Measurements from ENCODE around the gene RAMP3.

DNA sequence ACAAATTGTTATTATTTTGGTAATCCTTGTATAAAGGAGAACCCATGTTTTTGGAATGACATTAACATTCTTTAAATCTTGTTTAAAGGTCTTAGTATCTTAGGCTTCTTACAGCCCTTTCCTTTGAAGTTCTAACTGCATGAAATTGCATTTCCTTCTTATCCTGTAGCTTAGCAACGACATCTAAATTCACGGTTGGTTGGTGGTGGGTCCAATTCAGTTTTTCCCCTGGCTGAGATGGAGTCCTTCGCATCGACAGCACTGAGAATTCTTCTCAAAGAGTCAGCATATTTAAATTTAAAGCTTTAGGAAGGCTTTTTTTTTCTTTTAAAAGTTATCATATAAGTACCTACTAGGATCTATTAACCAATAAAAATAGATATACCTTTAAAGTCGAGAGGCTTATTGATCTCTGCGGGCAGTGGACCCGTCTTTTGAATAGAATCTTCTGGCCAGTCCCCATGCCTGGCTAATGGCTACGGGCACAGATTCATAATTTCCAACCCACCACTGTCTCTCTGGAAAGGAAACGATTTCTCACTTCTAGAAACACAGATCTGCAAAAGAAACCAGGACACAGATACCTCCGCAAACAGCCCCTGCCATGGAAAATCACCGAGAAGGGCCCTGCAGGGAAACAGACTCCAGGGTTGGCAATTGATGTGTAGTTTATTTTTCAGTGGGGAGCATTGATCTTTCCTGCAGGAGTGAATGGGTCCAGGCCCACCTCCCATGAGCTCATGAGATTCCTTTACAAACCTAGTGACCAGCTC lies 63.4 kb downstream of the RAMP3 start:
- TF ChIP-seq, protein P1, sequence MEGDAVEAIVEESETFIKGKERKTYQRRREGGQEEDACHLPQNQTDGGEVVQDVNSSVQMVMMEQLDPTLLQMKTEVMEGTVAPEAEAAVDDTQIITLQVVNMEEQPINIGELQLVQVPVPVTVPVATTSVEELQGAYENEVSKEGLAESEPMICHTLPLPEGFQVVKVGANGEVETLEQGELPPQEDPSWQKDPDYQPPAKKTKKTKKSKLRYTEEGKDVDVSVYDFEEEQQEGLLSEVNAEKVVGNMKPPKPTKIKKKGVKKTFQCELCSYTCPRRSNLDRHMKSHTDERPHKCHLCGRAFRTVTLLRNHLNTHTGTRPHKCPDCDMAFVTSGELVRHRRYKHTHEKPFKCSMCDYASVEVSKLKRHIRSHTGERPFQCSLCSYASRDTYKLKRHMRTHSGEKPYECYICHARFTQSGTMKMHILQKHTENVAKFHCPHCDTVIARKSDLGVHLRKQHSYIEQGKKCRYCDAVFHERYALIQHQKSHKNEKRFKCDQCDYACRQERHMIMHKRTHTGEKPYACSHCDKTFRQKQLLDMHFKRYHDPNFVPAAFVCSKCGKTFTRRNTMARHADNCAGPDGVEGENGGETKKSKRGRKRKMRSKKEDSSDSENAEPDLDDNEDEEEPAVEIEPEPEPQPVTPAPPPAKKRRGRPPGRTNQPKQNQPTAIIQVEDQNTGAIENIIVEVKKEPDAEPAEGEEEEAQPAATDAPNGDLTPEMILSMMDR (IDR thresholded peaks at IDR 0.05): no peak
- TF ChIP-seq POLR2AphosphoS5 (IDR thresholded peaks at IDR 0.05) (no peak), POLR2A (IDR thresholded peaks at IDR 0.05) (no peak)

All from prostate gland (tissue), 2 donors.